Epidermal melanocyte (primary cell): ENCODE measurements around the gene ELAPOR1.
"Not testable (repeated sequence)": the region's sequence is repeated elsewhere in the genome, so short reads cannot be mapped to it uniquely, and the experiment has no call there.

ENCODE experiments used
- DNase-seq: peaks from one replicate; pipeline ENCODE4 v3.0.0; 2011; ENCODE audit warnings: low spot score; ENCODE audit not compliant: insufficient read length

Gene ELAPOR1

DNA sequence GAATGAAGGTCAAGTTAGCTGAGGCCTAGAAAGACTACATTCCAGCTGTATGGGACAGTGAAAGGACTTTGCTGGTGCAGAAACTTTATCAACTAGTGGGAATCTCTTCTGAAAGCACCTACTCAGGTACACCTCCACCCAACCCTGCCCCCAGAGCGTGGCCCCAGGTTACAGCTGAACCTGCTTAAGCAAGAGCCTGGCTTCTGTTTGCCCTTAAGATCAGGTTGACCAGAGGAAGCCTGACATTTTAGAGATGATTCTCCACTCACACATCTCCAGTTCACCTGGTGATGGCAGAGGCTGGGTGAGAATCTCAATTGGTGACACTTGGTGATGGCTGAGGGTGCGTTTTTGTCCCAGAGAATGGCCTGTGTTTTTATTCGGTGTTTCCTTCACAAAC lies 24.0 kb downstream of the ELAPOR1 start:
- DNase-seq, result no peak

DNA sequence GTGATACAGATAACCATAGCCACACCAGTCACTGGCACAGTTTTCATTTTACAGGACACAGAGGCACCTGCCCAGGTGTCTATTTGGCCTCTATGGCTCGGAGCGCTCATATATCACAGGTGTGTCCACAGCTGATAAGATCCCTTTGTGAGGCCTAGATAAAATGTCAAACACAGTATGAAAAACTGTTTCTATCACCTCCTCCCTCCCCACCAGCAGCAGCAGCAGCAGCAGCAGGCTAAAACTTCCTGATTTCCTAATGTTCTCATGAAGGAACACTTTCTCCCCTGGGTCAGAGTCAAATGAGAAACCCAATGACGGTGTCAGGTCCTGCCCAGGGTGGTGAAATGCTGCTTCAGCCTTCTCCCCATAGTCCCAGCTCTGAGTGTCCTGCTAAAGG lies 24.4 kb downstream of the ELAPOR1 start:
- DNase-seq, result no peak

GRCh38 chr1:109140392-109140791 lies 26.5 kb downstream of the ELAPOR1 start:
- no peak for DNase-seq

DNA sequence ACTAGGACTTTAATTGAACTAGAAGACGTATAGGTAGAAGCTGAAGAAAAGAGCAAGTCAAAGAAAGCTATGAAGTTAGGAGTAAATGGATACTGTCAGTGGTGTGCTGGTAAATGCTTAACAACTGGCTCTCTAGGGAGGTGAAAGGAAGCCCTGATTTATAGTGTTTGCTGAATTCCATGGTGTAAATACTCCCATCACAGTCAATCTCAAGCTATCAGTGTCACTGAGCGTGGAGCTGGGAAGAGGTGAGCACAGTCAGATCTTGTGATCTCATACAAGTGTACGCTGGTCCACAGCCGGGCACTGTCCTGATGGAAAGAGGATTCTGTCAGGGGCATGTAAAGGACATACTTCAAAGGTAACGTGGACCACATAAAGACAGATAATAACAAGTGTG lies 28.3 kb downstream of the ELAPOR1 start:
- DNase-seq, result no peak

DNA sequence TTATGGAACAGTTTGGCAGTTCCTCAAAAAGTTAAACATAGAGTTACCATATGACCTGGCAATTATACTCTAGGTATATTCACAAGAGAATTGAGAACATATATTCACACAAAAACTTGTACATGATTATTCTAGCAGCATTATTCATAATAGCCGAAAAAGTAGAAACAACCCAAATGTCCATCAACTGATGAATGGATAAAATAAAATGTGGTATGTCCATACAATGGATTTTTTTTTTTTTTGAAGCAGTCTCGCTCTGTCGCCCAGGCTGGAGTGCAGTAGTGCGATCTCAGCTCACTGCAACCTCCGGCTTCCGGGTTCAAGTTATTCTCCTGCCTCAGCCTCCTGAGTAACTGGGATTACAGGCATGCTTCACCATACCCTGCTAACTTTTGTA lies 28.8 kb downstream of the ELAPOR1 start:
- not testable (repeated sequence) for DNase-seq

GRCh38 chr1:109148987-109149561 lies 35.2 kb downstream of the ELAPOR1 start:
- no peak for DNase-seq

- no peak for DNase-seq
Observed at GRCh38 chr1:109149874-109150601, 36.1 kb downstream of the ELAPOR1 start.

DNA sequence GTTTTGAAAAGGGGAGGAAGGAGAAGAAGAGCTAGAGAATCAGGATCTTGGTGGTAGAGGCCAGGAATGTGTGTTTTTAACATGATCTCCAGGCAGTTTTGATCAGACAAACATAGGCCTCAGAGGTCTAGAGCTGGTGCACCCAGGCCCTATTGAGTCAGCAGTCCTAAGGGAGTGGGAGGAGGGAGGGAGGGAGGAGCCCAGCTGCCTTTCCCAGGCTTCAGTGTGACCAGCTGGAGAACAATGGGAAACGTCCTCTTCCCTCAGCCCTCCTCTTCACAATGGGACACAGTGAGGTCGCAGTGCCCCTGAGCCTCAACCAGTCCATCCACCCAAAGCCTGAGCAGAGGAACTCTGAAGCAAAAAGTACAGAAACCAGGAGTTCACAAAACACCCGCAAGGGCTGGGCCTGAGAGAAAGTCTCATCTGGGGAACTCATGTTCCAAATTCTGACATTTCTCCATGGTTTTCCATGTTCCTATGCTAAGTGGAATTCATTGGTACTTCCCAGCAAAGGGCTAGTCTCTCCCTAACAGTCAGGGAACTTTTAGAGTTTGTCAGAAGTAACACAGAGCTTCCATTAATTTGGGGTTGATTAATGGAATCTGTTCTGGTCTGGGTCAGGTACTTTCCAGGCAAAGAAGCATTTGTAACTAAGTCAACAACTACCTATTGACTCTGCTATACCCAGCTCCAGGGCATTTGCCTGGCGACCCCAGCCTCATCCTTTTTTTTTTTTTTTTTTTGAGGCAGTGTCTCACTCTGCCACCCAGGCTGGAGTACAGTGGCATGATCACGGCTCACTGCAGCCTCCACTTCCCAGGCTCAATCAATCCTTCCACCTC lies 37.5 kb downstream of the ELAPOR1 start:
- DNase-seq, result no peak

- no peak for DNase-seq
Observed at GRCh38 chr1:109152196-109152595, 38.3 kb downstream of the ELAPOR1 start.

DNA sequence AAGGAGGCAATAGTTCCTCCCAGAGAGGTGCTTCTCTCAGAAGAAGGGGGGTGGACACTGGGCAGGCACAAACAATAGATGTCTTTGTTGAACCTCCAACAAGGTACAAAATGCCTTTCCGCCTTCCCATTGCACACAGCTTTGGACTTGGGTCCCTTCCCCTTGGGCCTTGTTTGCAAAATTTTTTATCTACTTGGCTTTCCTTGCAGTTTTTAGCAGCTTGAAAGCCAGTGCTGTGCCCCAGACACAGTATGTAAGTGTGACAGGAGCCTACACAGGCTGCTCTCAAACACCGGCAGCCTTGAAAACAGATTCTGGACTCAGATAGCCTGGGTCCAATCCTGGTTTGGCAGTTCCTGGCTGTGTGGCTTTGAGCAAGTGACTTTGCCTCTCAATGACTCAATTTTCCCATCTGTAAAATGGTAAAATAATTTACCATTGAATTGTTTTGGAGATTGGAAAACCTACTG lies 43.0 kb downstream of the ELAPOR1 start:
- DNase-seq, result no peak

- no peak for DNase-seq
Observed at GRCh38 chr1:109158433-109158832, 44.5 kb downstream of the ELAPOR1 start.

DNA sequence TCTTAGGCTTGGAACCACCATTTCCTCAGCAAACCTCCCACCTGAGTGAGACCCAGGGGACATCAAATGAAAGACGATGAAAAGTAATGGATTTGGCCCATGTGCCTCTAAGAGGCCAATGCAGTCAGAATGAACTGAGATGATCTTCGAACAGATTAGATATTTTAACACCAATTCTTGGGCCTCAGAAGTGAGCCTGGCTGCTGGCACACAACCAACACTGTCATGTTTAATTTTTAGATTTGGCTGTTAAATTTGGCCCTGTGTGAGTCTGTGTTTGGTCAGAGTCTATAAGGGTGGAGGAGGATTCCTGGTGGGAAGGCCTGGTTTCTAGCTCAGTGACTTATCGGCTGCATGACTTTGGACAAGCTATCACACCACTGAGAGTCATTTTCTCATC lies 45.4 kb downstream of the ELAPOR1 start:
- DNase-seq, result no peak

DNA sequence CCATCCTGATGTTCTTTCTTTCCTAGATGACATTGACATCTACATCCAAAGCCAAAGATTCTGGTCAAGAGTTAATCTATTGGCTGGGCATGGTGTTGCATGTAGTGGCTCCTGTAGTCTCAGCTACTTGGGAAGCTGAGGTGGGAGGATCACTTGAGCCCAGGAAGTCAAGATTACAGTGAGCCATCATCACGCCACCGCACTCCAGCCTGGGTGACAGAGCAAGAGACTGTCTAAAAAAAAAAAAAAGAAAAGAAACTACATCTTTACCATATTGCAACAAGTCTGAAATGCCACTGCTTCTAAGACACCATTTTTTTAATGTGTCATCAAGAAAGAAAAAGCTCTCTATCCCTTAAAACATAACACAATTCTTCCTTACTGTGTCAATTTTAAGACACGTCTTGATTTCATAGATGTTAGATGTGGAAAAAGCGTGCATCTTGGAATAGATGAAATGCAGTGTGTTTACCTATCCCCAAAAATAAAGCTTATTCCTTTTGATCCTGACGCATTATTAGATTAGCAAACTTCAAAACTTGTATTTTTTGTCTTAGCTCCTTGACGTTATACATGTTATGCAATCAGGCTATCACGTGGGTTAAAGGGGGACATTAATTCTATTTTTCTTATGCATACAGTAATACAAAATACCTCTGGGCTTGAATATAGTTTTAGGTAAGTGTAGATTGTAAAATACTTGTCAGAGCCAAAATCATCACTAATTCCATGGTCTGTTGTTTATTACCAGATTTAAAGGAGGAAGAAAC lies 46.3 kb downstream of the ELAPOR1 start:
- no peak for DNase-seq

DNA sequence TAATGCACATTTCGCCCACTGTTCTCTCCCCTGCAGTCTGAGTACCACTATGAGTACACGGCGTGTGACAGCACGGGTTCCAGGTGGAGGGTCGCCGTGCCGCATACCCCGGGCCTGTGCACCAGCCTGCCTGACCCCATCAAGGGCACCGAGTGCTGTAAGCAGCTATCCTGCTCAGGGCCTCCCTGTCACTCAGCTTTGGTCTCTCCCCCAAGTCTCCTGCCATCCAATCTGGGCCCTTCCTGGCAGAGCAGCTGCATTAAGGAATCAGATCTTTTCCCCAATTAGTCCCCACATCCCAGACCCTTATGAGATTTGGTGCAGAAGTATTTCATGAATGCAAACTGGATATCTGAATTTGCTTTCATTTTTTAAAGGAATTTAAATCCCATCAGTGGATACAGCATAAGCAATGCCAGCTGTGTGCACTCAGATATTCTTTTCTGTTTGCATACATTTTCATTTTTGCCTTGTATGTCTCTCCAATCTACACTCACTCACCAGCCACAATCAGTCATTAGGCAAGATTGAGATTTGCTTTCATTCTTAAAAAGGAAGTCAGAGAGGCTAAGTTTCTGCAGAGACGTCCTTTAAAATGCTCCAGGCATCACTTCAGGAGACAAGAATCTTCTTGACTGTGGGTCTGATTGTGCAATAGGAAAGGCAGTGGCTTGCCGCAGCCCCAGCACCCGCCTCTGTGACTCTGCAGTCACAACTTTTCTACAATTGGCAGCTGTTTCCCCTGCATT lies 48.1 kb downstream of the ELAPOR1 start:
- peak; percentile 69 for DNase-seq

- DNase-seq, result no peak
Observed at GRCh38 chr1:109162626-109163025, 48.7 kb downstream of the ELAPOR1 start.

DNA sequence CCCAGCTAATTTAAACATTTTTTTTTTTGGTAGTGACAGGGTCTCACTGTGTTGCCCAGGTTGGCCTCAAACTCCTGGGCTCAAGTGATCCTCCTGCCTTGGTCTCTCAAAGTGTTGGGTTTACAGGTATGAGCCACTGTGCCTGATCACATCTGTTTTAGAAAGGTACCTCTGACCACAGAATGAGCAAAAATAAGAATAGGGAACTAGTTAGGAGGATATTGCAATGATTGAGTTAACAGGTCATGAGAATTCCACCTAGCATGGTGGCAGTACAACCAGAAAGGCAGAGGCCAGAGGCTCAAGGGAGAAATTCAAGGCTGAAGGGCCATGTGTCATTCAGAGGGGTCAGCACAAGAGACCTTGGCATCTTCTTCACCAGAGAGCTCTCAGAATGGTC lies 49.6 kb downstream of the ELAPOR1 start:
- no peak for DNase-seq
